HCT116 (cell line): ENCODE data around the gene NFIA.

Experiments used
- CBX3 ChIP-seq: IDR thresholded peaks from 2 replicates; pipeline ENCODE4 v1.6.1; 2012; ENCODE audit warnings: low read depth
- CEBPB ChIP-seq: IDR thresholded peaks from 2 replicates; pipeline ENCODE4 v1.6.1; 2012; ENCODE audit warnings: low read depth
- CTCF ChIP-seq, 3 experiments: fragments of 200-600 bp in 1 of 3; sonication (generic) in 1 of 3; IDR thresholded peaks in 2 of 3; conservative IDR thresholded peaks in 1 of 3; 2 replicates each; pipeline ENCODE4 v1.5.1; 2012 to 2017; ENCODE audit warnings: low read depth in 2 of 3, low read length in 2 of 3, antibody characterized with exemption in 1 of 3, borderline replicate concordance in 1 of 3, control low read depth in 1 of 3, mild to moderate bottlenecking in 1 of 3, mixed read lengths in 1 of 3, mixed run types in 1 of 3, moderate library complexity in 1 of 3; ENCODE audit not compliant: insufficient read depth in 1 of 3
- EGR1 ChIP-seq: IDR thresholded peaks from 2 replicates; pipeline ENCODE4 v1.6.1; 2012; ENCODE audit warnings: low read depth
- EZH2 ChIP-seq: fragments of 200-600 bp; sonication (generic); IDR thresholded peaks from 2 replicates; pipeline ENCODE4 v1.6.1; 2017; ENCODE audit warnings: antibody characterized with exemption, mixed run types
- EZH2phosphoT487 ChIP-seq: fragments of 200-600 bp; IDR thresholded peaks from 2 replicates; pipeline ENCODE4 v1.6.1; 2018; ENCODE audit warnings: antibody characterized with exemption, borderline replicate concordance
- JUND ChIP-seq: IDR thresholded peaks from 2 replicates; pipeline ENCODE4 v1.6.1; 2012
- POLR2A ChIP-seq: IDR thresholded peaks from 2 replicates; pipeline ENCODE4 v1.7.0; 2011; ENCODE audit warnings: borderline replicate concordance; ENCODE audit not compliant: insufficient read depth, insufficient read length; ENCODE audit errors: extremely low read depth

DNA sequence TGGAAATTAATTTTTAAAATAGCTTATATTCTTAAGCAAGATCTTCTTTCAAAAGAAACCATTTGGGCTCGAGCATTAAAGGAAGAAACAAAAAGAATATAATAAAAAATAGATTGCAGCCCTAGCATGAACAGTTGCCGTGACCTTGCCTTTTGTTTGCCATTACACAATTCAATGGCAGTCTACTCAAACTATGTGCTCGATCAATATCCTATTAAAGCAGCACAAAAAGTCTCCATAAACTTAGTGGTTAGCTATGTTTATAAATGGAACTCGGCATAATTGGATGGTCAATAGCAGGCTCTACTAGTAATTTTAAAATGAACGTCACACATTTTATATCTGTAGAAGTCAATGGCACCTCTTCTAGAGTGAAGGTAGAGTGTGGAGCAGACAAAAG is 256.5 kb downstream of the NFIA start:
- TF ChIP-seq JUND (no peak), EZH2 (no peak), EGR1 (no peak), POLR2A (no peak), CTCF (IDR thresholded peaks at IDR 0.05 in 2 of 3, conservative IDR thresholded peaks at IDR 0.05 in 1 of 3; ENCODE audit: borderline replicate concordance in 1 of 3, insufficient read depth in 1 of 3, low read depth in 2 of 3, low read length in 2 of 3) (no peak), EZH2phosphoT487 (no peak), CEBPB (no peak), CBX3 (no peak)
